ENCODE data around the gene PPP1R9B.

DNA sequence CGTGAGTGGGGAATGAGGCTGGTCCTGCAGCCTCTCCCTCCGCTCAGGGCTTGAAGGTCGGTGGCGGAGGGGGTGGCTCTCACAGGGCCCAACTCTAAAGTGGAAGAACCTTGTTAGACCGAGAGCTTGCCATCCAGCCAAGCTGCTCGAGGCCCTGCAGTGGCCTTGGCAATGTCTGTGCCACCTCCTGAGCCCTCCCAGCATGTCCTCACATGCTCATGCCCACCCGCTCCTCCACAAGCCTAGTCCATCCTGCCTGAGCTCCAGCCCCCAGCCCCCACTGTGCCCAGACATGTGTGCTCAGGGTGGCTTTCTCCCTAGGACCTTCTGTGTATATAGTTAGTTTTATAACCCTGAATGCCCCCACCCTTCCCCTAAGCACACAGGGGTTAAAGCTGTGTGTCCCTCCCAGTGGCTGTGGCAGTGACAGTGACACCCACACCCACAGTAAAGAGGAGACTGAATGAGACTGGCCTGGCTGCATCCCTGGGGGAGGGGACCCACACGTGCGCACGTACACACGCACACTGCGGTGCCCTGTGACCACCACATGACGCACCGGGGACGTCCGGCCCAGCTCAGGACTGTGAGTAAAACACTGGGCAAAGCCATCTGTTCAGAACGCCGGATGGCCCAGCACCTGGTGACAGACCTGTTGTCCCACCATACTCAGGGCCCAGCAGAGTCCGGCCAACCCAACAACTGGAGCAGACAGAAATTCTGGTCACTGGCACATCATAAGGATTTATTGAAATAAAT is 39.7 kb downstream of the PPP1R9B start:
- no peak for TF ChIP-seq POLR2A (IDR thresholded peaks at IDR 0.05; ENCODE audit: low read length)
- no peak for TF ChIP-seq GATA1 (IDR thresholded peaks at IDR 0.05; ENCODE audit: low read depth, low read length)

Data from erythroblast (primary cell).